ENCODE measurements around the gene UBC.

Gene UBC

DNA sequence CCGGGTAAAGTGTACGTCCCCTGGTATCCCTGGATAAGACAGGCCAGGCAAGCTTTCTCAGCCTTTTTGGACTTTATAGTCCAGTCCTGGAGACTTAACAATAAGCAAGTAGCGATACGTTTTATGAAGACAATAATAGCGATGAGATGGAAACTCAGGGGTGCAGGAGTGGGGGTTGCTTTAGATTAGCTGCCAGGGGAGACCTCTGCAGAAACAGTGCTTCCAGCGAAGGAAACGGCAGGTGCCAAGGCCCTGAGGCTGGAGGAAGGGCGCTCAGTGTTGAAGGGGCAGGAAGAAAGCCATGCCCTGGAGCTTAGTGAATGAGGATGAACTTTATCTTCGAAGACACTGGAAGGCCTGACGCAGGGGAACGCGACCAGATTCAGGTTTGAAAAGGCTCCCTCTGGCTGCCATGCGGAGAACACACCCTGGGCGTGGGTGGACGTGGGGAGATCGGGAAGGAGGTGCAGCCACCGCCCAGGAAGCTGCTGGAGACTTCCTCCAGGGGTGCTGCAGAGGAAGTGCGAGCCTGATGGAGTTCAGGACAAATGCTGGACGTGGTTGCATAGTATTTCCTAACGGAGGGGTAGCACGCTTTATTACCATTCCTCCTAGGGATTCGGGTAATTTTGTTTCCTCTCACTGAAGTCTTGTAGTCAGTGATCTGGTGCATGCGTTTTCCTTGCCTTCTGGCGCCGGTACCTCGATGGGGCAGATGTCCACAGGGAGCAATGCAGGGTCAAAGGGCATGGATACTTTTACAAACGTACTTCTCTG, 26.1 kb upstream of the UBC start (continued):
- TF ChIP-seq, protein P1, sequence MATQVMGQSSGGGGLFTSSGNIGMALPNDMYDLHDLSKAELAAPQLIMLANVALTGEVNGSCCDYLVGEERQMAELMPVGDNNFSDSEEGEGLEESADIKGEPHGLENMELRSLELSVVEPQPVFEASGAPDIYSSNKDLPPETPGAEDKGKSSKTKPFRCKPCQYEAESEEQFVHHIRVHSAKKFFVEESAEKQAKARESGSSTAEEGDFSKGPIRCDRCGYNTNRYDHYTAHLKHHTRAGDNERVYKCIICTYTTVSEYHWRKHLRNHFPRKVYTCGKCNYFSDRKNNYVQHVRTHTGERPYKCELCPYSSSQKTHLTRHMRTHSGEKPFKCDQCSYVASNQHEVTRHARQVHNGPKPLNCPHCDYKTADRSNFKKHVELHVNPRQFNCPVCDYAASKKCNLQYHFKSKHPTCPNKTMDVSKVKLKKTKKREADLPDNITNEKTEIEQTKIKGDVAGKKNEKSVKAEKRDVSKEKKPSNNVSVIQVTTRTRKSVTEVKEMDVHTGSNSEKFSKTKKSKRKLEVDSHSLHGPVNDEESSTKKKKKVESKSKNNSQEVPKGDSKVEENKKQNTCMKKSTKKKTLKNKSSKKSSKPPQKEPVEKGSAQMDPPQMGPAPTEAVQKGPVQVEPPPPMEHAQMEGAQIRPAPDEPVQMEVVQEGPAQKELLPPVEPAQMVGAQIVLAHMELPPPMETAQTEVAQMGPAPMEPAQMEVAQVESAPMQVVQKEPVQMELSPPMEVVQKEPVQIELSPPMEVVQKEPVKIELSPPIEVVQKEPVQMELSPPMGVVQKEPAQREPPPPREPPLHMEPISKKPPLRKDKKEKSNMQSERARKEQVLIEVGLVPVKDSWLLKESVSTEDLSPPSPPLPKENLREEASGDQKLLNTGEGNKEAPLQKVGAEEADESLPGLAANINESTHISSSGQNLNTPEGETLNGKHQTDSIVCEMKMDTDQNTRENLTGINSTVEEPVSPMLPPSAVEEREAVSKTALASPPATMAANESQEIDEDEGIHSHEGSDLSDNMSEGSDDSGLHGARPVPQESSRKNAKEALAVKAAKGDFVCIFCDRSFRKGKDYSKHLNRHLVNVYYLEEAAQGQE (tag by site-specific recombination; IDR thresholded peaks at IDR 0.05), result no peak
- TF ChIP-seq, protein P2, sequence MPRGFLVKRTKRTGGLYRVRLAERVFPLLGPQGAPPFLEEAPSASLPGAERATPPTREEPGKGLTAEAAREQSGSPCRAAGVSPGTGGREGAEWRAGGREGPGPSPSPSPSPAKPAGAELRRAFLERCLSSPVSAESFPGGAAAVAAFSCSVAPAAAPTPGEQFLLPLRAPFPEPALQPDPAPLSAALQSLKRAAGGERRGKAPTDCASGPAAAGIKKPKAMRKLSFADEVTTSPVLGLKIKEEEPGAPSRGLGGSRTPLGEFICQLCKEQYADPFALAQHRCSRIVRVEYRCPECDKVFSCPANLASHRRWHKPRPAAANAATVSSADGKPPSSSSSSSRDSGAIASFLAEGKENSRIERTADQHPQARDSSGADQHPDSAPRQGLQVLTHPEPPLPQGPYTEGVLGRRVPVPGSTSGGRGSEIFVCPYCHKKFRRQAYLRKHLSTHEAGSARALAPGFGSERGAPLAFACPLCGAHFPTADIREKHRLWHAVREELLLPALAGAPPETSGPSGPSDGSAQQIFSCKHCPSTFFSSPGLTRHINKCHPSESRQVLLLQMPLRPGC (tag by site-specific recombination; IDR thresholded peaks at IDR 0.05), result peak; percentile 20; the same call in 1 of the 2 replicates
- TF ChIP-seq ZNF558 (tag by site-specific recombination; IDR thresholded peaks at IDR 0.05), result no peak; the same call in 1 of the 2 replicates
- TF ChIP-seq, protein P3, sequence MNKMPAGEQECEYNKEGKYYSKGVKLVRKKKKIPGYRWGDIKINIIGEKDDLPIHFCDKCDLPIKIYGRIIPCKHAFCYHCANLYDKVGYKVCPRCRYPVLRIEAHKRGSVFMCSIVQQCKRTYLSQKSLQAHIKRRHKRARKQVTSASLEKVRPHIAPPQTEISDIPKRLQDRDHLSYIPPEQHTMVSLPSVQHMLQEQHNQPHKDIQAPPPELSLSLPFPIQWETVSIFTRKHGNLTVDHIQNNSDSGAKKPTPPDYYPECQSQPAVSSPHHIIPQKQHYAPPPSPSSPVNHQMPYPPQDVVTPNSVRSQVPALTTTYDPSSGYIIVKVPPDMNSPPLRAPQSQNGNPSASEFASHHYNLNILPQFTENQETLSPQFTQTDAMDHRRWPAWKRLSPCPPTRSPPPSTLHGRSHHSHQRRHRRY (tag by site-specific recombination; IDR thresholded peaks at IDR 0.05), result no peak
- TF ChIP-seq ZNF585B (tag by site-specific recombination; IDR thresholded peaks at IDR 0.05), result no peak
- no peak for TF ChIP-seq ZNF311 (tag by site-specific recombination; IDR thresholded peaks at IDR 0.05; ENCODE audit: borderline replicate concordance)
- TF ChIP-seq ZNF623 (tag by site-specific recombination; IDR thresholded peaks at IDR 0.05), result peak; percentile 88
- TF ChIP-seq ZNF433 (tag by site-specific recombination; IDR thresholded peaks at IDR 0.05; ENCODE audit: low read depth), result no peak
- TF ChIP-seq, protein P4, sequence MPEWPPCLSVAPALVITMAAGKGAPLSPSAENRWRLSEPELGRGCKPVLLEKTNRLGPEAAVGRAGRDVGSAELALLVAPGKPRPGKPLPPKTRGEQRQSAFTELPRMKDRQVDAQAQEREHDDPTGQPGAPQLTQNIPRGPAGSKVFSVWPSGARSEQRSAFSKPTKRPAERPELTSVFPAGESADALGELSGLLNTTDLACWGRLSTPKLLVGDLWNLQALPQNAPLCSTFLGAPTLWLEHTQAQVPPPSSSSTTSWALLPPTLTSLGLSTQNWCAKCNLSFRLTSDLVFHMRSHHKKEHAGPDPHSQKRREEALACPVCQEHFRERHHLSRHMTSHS (tag by site-specific recombination; IDR thresholded peaks at IDR 0.05), result no peak
- TF ChIP-seq, protein P5, sequence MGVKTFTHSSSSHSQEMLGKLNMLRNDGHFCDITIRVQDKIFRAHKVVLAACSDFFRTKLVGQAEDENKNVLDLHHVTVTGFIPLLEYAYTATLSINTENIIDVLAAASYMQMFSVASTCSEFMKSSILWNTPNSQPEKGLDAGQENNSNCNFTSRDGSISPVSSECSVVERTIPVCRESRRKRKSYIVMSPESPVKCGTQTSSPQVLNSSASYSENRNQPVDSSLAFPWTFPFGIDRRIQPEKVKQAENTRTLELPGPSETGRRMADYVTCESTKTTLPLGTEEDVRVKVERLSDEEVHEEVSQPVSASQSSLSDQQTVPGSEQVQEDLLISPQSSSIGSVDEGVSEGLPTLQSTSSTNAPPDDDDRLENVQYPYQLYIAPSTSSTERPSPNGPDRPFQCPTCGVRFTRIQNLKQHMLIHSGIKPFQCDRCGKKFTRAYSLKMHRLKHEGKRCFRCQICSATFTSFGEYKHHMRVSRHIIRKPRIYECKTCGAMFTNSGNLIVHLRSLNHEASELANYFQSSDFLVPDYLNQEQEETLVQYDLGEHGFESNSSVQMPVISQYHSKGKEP (tag by site-specific recombination; IDR thresholded peaks at IDR 0.05), result 0 out of 2 replicates have a peak, but pooled peaks have one; percentile 29
- TF ChIP-seq, protein P6, sequence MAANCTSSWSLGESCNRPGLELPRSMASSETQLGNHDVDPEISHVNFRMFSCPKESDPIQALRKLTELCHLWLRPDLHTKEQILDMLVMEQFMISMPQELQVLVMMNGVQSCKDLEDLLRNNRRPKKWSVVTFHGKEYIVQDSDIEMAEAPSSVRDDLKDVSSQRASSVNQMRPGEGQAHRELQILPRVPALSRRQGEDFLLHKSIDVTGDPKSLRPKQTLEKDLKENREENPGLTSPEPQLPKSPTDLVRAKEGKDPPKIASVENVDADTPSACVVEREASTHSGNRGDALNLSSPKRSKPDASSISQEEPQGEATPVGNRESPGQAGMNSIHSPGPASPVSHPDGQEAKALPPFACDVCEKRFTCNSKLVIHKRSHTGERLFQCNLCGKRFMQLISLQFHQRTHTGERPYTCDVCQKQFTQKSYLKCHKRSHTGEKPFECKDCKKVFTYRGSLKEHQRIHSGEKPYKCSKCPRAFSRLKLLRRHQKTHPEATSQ (tag by site-specific recombination; IDR thresholded peaks at IDR 0.05), result no peak
- no peak for TF ChIP-seq ZNF510 (tag by site-specific recombination; IDR thresholded peaks at IDR 0.05; ENCODE audit: insufficient replicate concordance)
- TF ChIP-seq ZNF140 (tag by site-specific recombination; IDR thresholded peaks at IDR 0.05), result no peak
- TF ChIP-seq BCL11A (tag by site-specific recombination; IDR thresholded peaks at IDR 0.05; ENCODE audit: low read depth), result no peak; the same call in 1 of the 2 replicates
- peak; percentile 19; the same call in 1 of the 2 replicates for TF ChIP-seq ZNF629 (tag by site-specific recombination; IDR thresholded peaks at IDR 0.05)
- peak; percentile 62 for TF ChIP-seq SP3 (tag by site-specific recombination; IDR thresholded peaks at IDR 0.05)
- TF ChIP-seq, protein P7, sequence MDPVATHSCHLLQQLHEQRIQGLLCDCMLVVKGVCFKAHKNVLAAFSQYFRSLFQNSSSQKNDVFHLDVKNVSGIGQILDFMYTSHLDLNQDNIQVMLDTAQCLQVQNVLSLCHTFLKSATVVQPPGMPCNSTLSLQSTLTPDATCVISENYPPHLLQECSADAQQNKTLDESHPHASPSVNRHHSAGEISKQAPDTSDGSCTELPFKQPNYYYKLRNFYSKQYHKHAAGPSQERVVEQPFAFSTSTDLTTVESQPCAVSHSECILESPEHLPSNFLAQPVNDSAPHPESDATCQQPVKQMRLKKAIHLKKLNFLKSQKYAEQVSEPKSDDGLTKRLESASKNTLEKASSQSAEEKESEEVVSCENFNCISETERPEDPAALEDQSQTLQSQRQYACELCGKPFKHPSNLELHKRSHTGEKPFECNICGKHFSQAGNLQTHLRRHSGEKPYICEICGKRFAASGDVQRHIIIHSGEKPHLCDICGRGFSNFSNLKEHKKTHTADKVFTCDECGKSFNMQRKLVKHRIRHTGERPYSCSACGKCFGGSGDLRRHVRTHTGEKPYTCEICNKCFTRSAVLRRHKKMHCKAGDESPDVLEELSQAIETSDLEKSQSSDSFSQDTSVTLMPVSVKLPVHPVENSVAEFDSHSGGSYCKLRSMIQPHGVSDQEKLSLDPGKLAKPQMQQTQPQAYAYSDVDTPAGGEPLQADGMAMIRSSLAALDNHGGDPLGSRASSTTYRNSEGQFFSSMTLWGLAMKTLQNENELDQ (tag by site-specific recombination; IDR thresholded peaks at IDR 0.05; ENCODE audit: low read depth), result no peak
- TF ChIP-seq KLF16 (tag by site-specific recombination; IDR thresholded peaks at IDR 0.05), result peak; percentile 46; the same call in 1 of the 2 replicates
- peak; percentile 13; the same call in 1 of the 2 replicates for TF ChIP-seq ZBTB21 (tag by site-specific recombination; IDR thresholded peaks at IDR 0.05)
- TF ChIP-seq ZNF10 (tag by site-specific recombination; IDR thresholded peaks at IDR 0.05), result no peak
- no peak for TF ChIP-seq ZNF292 (tag by site-specific recombination; IDR thresholded peaks at IDR 0.05; ENCODE audit: borderline replicate concordance, low read depth)
- no peak for TF ChIP-seq ZNF621 (tag by site-specific recombination; IDR thresholded peaks at IDR 0.05)
- peak; percentile 83 for TF ChIP-seq GLIS2 (tag by site-specific recombination; IDR thresholded peaks at IDR 0.05)
- TF ChIP-seq, protein P8, sequence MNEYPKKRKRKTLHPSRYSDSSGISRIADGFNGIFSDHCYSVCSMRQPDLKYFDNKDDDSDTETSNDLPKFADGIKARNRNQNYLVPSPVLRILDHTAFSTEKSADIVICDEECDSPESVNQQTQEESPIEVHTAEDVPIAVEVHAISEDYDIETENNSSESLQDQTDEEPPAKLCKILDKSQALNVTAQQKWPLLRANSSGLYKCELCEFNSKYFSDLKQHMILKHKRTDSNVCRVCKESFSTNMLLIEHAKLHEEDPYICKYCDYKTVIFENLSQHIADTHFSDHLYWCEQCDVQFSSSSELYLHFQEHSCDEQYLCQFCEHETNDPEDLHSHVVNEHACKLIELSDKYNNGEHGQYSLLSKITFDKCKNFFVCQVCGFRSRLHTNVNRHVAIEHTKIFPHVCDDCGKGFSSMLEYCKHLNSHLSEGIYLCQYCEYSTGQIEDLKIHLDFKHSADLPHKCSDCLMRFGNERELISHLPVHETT (tag by site-specific recombination; IDR thresholded peaks at IDR 0.05), result no peak

Data from HEK293 (cell line).